ENCODE measurements around the gene LRRC2.

DNA sequence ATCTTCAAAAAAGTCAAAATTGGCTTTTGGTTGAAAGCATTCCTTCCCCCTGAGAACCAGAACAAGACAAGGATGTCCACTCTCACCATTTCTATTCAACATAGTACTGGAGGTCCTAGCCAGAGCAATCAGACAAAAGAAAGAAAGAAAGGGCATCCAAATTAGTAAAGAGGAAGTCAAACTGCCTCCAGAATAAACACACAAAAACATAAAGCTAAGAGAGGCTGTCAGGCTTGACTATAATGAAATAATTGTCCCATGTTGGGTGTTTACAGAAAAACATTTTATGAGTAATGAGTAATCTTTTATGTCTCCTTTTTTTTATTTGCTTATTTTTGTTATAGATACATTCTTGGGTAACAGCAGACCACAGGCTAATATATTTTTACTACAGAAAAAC, 27.9 kb upstream of the LRRC2 start:
- TF ChIP-seq SP1 (CRISPR knock-in tag; IDR thresholded peaks at IDR 0.05) (no peak), KLF1 (tag; IDR thresholded peaks at IDR 0.05) (no peak), PHF8 (IDR thresholded peaks at IDR 0.05; ENCODE audit: borderline replicate concordance, low read length) (no peak), TCF3 (CRISPR knock-in tag; IDR thresholded peaks at IDR 0.05) (no peak)
